H1 (cell line): ENCODE results near the gene DLEC1.

Source experiments
- BRCA1 ChIP-seq: IDR thresholded peaks from 2 replicates; pipeline ENCODE4 v1.6.1; 2012; ENCODE audit warnings: low read depth, low read length, improper control_type of control experiment
- CEBPB ChIP-seq: IDR thresholded peaks from 2 replicates; pipeline ENCODE4 v1.6.1; 2012; ENCODE audit warnings: low read depth, low read length
- CTCF ChIP-seq, 3 experiments: IDR thresholded peaks; 1 replicate in 2 of 3; 2 replicates in 1 of 3; pipeline versions ENCODE4 v1.5.1 to v1.6.1; 2011; ENCODE audit warnings: low read length in 3 of 3, mild to moderate bottlenecking in 3 of 3, inconsistent platforms in 2 of 3, low read depth in 1 of 3, moderate library complexity in 1 of 3; ENCODE audit not compliant: insufficient read depth in 1 of 3; ENCODE audit errors: control extremely low read depth in 1 of 3
- EGR1 ChIP-seq: IDR thresholded peaks from 2 replicates; pipeline ENCODE4 v1.6.1; 2011; ENCODE audit warnings: low read depth, low read length, borderline replicate concordance
- EP300 ChIP-seq, 2 experiments: IDR thresholded peaks; 1 replicate in 1 of 2; 2 replicates in 1 of 2; pipeline ENCODE4 v1.6.1; 2011 to 2012; ENCODE audit warnings: low read depth in 2 of 2, low read length in 2 of 2, mild to moderate bottlenecking in 2 of 2, borderline replicate concordance in 1 of 2, inconsistent platforms in 1 of 2, moderate library complexity in 1 of 2
- JUN ChIP-seq: IDR thresholded peaks from 2 replicates; pipeline ENCODE4 v1.6.1; 2011; ENCODE audit warnings: low read depth, mild to moderate bottlenecking, improper control_type of control experiment, low read length
- POLR2A ChIP-seq, 2 experiments: IDR thresholded peaks; 1 replicate in 1 of 2; 2 replicates in 1 of 2; pipeline ENCODE4 v1.6.1; 2011; ENCODE audit warnings: low read depth in 2 of 2, low read length in 2 of 2, mild to moderate bottlenecking in 2 of 2; ENCODE audit errors: control extremely low read depth in 1 of 2
- POLR2AphosphoS5 ChIP-seq: IDR thresholded peaks from 2 replicates; pipeline ENCODE4 v1.6.1; 2011; ENCODE audit warnings: low read depth, low read length
- RXRA ChIP-seq: IDR thresholded peaks from 2 replicates; pipeline ENCODE4 v1.6.1; 2011; ENCODE audit warnings: low read depth, mild to moderate bottlenecking, low read length, moderate library complexity; ENCODE audit not compliant: insufficient read depth
- SIX5 ChIP-seq: IDR thresholded peaks from 2 replicates; pipeline ENCODE4 v1.6.1; 2011; ENCODE audit warnings: mild to moderate bottlenecking, low read depth, low read length
- SP1 ChIP-seq: IDR thresholded peaks from 2 replicates; pipeline ENCODE4 v1.6.1; 2011; ENCODE audit warnings: low read depth, low read length
- SRF ChIP-seq: IDR thresholded peaks from 2 replicates; pipeline ENCODE4 v1.6.1; 2011; ENCODE audit warnings: mild to moderate bottlenecking, low read depth, low read length, moderate library complexity
- SUZ12 ChIP-seq: fragments of 200-600 bp; sonication (generic); IDR thresholded peaks from 2 replicates; pipeline ENCODE4 v1.6.1; 2012; ENCODE audit warnings: mild to moderate bottlenecking, inconsistent platforms, low read length, moderate library complexity, mixed read lengths

- no peak for TF ChIP-seq POLR2AphosphoS5
- no peak for TF ChIP-seq CTCF (IDR thresholded peaks at IDR 0.05; ENCODE audit: control extremely low read depth in 1 of 3, insufficient read depth in 1 of 3, low read depth in 1 of 3, low read length in 3 of 3)
- no peak for TF ChIP-seq EP300 (IDR thresholded peaks at IDR 0.05; ENCODE audit: borderline replicate concordance in 1 of 2, low read depth in 2 of 2, low read length in 2 of 2)
- no peak for TF ChIP-seq SUZ12
- TF ChIP-seq JUN, result no peak
- TF ChIP-seq SRF, result no peak
- TF ChIP-seq CEBPB, result no peak
- TF ChIP-seq SIX5, result no peak
- TF ChIP-seq POLR2A (IDR thresholded peaks at IDR 0.05; ENCODE audit: control extremely low read depth in 1 of 2, low read depth in 2 of 2, low read length in 2 of 2), result no peak
- TF ChIP-seq SP1, result no peak
- TF ChIP-seq BRCA1, result no peak
- no peak for TF ChIP-seq RXRA
- TF ChIP-seq EGR1, result no peak
These were observed 108.4 kb downstream of the DLEC1 start for GRCh38 chr3:38147421-38147820.
